ENCODE data around the gene TOM1L1.

- TF ChIP-seq CTCF (IDR thresholded peaks at IDR 0.05) (no peak), POLR2A (IDR thresholded peaks at IDR 0.05) (no peak)
Observed at GRCh38 chr17:54920819-54921218, 20.2 kb downstream of the TOM1L1 start.
